Activated T-helper 1 cell treated with anti-CD3 and anti-CD28 coated beads, Interleukin-2, amount 50 U/mL, for 16 hours (primary cell): ENCODE measurements around the gene MAN1B1.
A peak's percentile ranks its signal among the peaks of the same experiment; 100 is the strongest.

Source experiments
- DNase-seq, 2 donors: peaks; one replicate each; pipeline ENCODE4 v3.0.0-alpha.2; 2020; ENCODE audit warnings: low read depth in 1 of 2, low spot score in 1 of 2

The MAN1B1 gene

DNA sequence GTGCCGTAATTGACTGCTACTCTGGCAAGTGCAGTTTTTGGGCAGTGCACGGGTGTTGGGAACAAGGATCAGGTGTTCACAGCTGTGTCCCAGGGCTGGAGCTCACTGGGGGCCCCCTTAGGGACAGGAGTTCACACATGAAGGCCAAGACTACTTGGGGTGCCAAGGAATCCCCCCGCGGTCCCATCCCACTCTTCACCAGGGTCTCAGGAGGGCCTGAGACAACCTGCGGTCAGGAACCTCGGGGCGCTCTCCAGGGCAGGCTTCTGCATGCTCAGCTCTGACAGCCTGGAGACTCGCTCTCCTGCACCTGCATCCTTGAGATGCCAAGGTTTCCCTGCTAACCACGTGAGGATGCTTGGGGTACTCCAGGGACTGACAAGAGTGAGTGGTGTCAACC, 2.3 kb upstream of the MAN1B1 start:
- DNase-seq, result no peak

DNA sequence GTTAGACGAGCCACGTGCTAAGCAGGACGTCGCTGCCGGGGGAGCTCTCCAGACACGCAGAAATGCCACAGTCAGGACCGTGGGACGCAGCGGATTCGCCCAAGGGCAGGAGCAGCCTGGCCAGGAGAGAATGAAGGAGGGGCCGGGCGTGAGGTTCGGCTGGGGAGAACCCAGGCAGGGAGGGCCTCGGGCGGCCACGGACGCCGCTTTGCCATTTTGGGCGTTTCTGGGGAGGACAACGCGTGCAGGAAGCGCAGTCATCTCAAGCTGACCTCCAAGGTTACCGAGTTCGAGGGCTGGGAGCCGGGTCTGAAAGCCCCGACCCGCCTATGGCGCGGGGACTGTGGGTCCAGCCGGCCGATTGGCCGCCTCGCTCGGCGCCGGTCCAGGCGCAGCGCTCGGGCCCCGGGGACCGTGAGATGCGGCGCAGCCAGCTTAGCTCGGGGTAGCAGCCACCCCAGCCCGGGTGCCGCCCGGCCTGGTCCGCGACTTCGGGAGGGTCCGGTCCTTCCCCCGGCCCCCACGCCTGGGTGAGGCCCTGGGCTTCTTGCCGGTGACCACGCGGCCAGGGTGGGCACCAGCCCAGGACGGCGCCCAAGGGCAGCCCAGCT, 760 bp upstream of the MAN1B1 start:
- no peak for DNase-seq

DNA sequence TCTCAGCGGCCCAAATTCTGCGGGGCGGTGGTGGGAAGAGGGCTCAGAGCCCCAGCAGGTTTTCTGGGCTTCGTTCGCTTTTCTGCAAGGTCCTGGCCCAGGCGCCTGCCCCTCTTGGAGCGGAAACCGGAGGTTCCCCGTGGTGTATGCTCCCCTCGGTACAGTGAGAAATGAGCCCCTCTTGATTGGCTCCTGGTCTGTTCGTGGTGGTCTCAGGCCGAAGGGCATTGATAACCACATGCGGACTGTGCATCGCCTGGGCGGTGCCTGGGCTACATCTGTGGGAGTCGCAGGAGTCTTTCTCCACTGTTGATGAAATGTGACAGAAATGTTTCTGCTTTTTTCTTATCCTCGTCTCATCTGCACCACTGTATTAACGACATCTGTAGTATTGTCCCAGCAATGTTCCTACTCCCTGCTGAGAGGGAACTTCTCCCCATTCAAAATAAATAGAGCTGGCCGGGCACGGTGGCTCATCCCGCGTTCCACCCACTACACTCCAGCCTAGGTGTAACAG, 682 bp downstream of the MAN1B1 start:
- no peak for DNase-seq

DNA sequence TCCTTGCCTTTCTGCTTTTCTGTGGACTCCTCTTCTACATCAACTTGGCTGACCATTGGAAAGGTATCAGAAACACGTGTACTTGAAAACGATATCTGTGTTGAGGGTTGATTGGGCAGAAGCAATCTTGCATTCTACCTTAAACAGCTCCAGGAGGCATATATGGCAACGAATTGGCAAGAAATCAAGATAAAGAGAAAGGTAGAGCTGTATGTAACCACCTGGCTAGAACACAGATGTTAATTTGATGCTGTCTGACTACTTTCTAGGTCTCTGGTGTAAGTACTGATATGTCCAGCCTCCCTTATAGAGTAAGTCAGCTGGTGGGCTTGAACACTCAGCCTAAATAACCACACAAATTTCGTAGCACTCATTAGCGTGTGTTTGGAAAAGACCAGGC, 1.3 kb downstream of the MAN1B1 start:
- no peak for DNase-seq

DNA sequence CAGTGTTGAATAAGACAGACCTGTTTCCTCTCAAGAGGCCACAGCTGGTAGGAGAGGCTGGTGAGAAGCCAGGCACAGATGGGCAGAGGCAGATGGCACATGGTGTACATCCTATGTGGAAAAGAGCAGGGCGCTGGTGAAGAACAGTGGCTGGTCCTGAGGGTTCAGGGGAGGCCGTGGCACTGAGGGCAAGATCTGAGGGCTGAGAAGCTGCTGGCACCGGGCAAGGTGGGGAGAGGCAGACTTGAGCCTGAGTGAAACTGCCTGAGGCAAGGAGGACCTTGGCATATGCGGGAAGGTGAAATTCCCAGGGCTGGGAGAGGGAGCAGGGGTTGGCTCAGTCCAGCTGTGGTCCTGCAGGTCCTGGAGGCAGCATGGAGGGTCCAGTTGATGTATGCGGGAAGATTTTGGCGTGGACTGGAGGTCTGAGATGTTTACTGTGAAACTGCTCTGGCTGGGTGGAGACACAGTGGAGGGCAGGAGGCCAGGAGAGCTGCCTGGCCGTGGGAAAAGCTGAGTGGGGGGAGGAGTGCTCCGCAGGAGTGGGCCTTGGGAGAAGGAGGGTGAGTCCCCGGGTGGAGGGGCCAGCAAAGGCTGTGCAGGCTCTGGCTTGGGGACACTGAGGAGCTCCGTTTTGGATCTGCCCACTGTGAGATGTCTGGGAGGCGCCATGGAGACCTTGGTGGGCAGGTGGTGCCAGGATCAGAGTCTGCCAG, 2.6 kb downstream of the MAN1B1 start:
- DNase-seq, result no peak

DNA sequence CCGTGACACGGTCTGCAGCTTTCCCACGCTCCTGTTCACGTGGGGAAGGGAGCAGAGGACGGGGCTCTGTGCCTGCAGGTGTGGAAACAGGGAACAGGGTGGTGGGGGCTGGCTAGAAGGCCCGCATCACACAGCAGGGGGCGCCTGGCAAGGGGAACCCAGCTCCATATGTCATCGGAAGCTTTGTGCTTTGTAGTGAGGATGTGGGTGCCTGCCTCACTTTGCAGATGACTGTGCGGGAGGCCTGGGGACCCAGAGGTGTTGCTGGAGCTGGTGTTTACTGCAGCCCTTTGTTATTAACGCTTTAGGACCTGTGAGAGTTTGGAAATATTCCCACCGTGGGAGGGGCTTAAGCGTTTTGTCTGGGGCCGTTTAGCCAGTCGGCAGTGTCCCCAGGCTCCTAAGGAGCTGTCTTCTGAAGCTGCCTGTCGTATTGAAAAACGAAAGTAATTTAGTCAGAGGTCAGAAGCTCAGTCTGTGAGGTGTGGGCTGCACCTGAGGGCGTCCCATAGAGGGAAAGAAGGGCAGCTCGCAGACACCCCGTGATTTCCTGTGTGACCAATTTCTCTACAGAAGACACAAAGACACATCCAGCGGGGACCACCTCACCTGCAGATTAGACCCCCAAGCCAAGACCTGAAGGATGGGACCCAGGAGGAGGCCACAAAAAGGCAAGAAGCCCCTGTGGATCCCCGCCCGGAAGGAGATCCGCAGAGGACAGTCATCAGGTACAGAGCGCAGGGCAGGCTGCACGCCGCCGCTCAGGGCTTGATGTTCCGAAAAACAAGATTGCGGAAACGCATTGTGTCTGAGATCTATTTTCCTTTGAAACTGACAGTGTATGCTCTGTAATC, 9.1 kb downstream of the MAN1B1 start:
- DNase-seq, result peak; percentile 68 to 75

DNA sequence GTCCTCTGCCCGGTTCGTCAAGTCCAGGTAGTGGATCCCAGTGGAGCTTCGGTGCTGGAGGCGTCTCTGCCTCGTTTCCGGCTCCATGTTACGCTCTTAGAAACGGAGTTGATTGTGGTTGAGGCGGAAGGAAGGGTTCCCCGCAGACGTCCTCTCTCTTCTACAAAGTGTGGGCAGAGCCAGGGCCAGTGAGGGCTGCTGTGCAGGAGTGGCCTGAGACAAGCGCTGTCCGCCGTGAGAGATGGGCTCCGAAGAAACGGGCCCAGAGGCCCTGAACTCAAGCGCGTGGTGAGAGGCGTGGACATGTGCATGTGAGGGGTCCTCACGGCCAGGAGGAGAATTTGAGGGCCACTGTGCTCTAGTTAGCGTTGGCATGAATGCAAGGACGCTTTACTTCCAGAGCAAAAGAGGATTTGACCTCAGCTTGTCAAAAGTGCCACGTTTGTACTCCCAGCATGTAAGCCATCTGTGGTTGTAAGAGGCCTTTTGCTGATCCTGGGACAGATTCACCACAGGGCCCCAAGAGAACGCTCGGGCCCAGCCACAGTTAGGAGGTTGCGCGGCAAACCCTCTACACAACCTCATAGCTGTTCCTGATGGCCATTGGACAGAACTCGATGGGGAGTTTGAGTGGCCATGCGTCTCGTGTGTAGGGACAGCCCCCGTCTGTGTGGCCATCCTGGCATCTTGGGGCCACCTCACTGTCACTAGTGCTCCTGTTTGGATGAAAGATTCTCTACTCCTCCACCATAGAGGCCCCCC, 10.2 kb downstream of the MAN1B1 start:
- no peak for DNase-seq

DNA sequence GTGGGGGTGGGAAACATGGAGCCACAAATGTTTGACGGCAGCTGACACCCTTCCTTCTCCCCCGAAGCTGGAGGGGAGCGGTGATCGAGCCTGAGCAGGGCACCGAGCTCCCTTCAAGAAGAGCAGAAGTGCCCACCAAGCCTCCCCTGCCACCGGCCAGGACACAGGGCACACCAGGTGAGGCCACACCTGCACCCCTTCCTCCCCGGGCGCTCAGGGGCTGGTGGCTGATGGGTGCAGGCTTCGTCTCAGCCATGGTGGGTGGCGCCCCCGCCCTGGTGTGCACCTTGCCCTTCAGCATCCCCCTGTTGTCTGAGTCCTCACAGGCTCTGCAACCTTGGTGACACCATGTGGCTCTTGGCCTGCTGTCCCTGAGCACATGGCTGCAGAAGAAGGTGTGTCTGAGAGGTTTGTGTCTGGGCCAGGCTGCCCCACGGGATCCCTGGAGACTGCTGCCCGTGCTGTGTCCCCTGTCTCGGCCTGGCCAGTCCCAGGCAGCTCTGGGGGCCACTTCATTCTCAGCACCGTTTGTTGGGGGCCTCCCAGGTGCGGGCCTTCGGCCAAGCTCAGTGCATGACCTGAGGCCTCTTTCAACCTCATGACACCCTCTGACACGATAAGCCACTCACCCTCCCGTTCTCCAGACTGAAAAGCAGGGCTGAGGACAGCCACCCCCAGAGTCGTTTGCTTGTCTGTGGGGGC, 11.1 kb downstream of the MAN1B1 start:
- DNase-seq, result no peak

DNA sequence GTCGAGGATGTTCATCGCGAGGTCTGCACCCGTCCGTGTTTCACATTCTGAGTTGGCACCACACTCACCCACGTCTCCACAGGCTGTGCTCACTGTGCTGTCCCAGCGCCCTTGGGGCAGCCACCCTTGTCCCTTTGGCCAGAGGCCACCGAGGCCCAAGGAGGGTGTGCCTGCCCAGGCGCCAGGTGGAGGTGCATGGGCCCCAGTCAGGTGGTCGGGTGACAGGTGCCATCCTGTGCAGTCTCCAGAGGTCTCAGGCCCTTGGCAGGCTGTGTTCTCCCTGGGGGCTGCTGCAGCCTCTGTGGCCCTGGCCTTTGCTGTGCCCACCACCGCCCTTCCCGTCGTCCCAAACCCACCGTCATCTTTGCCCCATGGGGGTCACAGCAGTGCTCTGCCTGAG, 12.4 kb downstream of the MAN1B1 start:
- DNase-seq, result no peak

DNA sequence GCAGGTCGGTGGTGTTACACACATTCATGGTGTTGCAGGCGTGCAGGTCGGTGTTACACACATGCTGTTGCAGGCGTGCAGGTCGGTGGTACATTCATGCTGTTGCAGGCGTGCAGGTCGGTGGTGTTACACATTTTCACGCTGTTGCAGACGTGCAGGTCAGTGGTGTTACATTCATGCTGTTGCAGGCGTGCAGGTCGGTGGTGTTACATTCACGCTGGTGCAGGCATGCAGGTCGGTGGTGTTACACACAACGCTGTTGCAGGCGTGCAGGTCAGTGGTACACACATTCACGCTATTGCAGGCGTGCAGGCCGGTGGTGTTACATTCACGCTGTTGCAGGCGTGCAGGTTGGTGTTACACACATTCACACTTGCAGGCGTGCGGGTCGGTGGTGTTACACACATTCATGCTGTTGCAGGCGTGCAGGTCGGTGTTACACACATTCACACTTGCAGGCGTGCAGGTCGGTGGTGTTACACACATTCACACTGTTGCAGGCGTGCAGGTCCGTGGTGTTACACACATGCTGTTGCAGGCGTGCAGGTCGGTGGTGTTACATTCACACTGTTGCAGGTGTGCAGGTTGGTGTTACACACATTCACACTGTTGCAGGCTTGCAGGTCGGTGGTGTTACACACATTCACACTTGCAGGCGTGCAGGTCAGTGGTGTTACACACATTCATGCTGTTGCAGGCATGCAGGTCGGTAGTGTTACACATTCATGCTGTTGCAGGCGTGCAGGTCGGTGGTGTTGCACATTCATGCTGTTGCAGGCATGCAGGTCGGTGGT, 16.6 kb downstream of the MAN1B1 start:
- no peak for DNase-seq

DNA sequence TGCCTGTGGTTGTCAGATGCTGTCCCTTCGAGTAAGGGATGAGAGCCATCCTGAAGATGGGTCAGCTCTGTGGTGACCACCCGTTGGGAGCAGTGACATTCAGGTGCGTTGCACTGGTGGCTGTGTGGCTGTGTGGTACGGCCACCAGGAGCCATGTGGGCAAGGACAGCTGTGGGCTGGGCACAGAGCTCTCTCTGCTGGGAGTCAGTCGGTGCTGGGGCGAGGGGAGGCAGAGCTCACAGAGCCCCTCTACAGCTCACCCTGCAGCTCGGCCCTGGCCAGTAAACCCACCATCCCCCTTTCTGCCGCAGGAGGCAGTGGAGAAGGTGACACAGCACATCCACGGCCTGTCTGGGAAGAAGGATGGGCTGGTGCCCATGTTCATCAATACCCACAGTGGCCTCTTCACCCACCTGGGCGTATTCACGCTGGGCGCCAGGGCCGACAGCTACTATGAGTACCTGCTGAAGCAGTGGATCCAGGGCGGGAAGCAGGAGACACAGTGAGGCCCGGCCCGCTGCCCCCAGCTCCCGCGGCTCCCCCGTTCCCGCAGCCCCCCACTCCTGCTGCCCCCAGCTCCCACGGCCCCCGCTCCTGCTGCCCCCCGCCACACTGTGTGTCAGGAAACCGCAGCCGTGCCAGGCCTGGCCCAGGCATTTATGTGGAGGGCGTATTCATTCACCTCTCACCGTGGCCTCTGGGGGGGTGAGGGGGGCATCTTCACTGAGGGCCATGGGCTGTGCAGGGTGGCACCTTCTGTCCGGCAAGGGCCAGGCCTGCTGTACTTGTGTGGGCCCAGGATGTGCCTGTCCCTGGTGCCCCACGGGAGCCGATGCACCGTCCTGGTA, 19.3 kb downstream of the MAN1B1 start:
- no peak for DNase-seq

DNA sequence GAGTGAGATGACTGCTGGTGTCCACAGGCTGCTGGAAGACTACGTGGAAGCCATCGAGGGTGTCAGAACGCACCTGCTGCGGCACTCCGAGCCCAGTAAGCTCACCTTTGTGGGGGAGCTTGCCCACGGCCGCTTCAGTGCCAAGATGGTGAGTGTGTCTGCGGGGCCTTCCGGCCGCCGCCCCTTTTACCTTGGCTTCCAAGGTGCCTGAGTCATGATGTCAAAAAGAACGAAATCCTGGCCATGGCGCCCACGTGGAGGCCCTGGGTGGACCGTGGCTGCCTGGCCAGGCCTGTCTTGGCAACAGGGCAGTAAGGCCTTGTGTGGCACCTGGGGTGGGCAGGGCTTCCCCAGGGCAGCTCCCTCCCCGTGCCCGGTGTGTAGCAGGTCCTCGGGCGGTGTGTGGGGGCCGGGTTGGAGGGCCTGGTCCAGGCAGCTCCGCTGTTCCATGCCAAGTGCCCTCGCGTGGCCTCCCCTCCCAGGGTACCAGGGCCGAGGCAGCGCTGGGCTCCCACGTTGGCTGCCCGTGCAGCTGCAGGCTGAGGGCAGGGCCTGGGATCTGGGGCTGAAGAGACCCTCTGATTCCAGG, 20.0 kb downstream of the MAN1B1 start:
- no peak for DNase-seq

DNA sequence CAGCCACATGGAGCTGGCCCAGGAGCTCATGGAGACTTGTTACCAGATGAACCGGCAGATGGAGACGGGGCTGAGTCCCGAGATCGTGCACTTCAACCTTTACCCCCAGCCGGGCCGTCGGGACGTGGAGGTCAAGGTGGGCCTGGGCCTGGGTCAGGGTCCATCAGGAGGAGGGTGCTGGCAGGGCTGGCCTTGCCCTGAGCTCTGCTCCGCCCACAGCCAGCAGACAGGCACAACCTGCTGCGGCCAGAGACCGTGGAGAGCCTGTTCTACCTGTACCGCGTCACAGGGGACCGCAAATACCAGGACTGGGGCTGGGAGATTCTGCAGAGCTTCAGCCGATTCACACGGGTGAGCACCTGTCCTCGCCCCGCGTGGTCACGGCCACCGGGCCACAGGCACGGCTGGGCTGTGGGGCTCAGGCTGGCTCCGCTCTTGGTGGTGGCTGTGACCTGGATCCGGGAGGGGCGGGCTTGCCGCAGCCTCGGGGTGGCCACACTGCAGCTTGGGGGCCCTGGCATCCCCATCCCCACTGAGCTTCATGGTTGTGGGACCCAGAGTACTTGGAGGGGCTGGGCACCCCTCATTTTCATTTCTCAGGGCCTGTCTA, 20.6 kb downstream of the MAN1B1 start:
- no peak for DNase-seq

DNA sequence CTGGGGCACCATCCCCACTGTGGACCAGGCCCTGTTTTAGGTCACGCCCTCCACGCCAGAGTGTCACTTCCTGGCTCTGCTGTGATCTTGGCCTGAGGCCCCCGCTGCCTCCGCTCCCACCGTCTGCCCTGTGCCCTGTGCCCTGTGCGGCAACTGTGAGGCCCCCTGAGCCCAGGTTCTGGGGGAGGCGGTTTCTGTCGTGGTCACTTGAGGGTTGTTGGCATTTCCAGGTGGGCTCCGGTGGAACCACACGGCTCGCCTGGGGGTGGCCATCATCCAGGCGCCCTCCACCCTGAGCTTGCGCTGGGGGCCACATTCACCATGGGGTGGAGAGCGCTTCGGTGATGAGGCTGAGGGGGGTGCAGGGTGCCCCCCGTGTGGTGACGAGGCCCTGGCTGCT, 21.2 kb downstream of the MAN1B1 start:
- DNase-seq, result no peak

DNA sequence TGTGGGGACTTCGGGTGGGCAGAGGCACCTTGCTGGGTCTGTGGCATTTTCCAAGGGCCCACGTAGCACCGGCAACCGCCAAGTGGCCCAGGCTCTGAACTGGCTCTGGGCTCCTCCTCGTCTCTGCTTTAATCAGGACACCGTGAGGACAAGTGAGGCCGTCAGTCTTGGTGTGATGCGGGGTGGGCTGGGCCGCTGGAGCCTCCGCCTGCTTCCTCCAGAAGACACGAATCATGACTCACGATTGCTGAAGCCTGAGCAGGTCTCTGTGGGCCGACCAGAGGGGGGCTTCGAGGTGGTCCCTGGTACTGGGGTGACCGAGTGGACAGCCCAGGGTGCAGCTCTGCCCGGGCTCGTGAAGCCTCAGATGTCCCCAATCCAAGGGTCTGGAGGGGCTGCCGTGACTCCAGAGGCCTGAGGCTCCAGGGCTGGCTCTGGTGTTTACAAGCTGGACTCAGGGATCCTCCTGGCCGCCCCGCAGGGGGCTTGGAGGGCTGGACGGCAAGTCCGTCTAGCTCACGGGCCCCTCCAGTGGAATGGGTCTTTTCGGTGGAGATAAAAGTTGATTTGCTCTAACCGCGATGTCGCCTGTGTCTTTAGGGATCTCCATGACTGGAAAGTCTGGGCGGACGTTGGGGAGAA, 21.9 kb downstream of the MAN1B1 start:
- DNase-seq, result no peak

DNA sequence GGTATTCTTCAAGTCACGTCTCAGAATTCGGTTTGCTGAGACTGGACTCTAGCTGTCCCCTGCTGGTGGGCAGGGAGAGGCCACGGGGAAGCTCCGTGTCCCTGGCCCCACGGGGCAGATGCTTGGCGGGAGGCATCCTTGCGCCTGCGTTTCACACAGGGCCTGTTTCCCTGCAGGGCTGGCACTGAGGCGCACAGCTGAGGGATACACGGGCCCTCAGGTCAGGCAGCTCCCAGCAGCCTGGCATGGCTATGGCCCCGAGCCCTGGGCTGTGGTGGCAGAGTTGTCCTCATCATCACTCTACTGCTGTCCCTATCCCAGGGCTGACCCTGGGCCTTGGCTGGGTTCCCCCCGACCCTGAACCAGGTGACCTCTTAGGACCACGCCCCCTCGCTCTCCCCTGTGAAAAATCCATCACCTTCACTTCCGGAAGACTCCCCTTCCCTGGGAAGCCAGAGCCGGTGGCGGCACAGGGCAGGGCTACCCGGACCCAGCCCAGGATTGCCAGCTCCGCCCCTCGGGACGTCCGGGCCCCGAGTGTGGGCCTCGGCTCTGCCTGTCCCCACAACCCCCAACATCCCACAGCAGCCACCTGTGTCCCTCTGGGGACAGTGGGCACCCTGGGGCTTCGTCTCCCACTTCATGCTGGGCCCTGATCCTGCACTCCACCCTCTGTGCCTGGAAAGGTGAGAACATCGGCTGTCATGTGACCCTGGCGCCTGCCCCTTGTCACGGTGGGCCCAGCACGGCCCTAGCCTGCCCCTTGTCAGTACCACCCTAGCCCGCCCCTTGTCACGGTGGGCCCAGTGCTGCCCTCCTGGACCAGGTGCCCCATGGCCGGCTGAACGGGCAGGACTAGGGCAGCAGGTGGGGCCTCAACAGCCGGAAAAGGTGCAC, 22.7 kb downstream of the MAN1B1 start:
- DNase-seq, result no peak
